ENCODE results near the gene MINDY2.

DNA sequence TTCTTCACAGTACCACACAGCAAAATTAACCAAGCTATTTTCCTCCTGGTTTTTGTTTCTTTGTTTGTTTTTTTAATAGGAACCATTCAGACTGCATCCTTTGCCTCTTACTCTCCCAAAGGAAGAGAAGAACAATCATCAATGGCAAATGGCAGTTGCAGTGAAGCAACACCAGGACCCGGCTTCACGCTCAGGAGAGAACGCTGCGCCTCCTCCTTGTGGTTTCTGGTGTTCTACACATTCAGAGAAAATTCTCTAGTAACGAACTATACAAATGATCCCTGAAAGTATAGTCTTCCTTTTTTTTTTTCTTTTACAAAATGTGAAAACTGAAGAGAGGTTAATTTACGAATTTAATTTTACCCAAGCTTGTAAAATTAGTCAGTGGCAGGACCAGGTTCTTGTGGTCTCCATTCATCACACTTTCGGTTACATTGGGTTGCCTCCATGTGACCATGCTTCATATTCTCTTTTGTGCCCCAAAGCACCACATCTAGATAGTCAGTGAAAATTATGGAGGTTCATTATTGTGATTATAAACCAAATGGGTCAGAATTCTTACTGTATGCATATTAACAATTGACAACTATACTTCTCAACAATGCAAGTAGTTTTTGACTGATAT, 10.6 kb upstream of the MINDY2 start:
- TF ChIP-seq, protein P1, sequence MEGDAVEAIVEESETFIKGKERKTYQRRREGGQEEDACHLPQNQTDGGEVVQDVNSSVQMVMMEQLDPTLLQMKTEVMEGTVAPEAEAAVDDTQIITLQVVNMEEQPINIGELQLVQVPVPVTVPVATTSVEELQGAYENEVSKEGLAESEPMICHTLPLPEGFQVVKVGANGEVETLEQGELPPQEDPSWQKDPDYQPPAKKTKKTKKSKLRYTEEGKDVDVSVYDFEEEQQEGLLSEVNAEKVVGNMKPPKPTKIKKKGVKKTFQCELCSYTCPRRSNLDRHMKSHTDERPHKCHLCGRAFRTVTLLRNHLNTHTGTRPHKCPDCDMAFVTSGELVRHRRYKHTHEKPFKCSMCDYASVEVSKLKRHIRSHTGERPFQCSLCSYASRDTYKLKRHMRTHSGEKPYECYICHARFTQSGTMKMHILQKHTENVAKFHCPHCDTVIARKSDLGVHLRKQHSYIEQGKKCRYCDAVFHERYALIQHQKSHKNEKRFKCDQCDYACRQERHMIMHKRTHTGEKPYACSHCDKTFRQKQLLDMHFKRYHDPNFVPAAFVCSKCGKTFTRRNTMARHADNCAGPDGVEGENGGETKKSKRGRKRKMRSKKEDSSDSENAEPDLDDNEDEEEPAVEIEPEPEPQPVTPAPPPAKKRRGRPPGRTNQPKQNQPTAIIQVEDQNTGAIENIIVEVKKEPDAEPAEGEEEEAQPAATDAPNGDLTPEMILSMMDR (IDR thresholded peaks at IDR 0.05; ENCODE audit: borderline replicate concordance, extremely low read depth, low read length, poor library complexity, severe bottlenecking) = no peak
- no peak for TF ChIP-seq EZH2 (IDR thresholded peaks at IDR 0.05; ENCODE audit: borderline replicate concordance, low read depth, low read length, severe bottlenecking)
